IMR-90 (cell line): ENCODE data around the gene MAML2. TPM values are rescaled to one million over a fixed set of nuclear protein-coding genes. Genes with fewer than 3 reads are reported as not detected.

ENCODE experiments used
- ATAC-seq: fragments of 200-7000 bp; cut with Tn5 transposase; 2 replicates; pipeline ENCODE4 v1.9.1; 2020; ENCODE audit warnings: low read depth, mild to moderate bottlenecking, moderate library complexity
- BruUV-seq: library from RNA; stranded (reverse); fragments of 400-500 nt; replicated peaks from 2 replicates; lab custom pipeline; 2021; lab: Mats Ljungman, UMichigan
- CTCF ChIA-PET: fragments of 300-600 bp; formaldehyde crosslinking; extraction: SDS; loops from one replicate; lab custom pipeline; 2021; ENCODE audit warnings: antibody characterized with exemption; lab: Yijun Ruan, JAX
- POLR2A ChIA-PET: fragments of 300-600 bp; sonication (Branson Sonifier 250); formaldehyde crosslinking; loops from one replicate; lab custom pipeline; 2022; ENCODE audit warnings: antibody characterized with exemption; ENCODE audit not compliant: unreplicated experiment; lab: Charles Lee
- DNase-seq: peaks from one replicate; pipeline ENCODE4 v3.0.0; 2013
- H2AFZ ChIP-seq: replicated peaks from 2 replicates; pipeline ENCODE3; 2013; ENCODE audit warnings: low read length, mild to moderate bottlenecking; ENCODE audit not compliant: poor library complexity
- H2AK5ac ChIP-seq: 2 replicates; pipeline ENCODE4 v1.6.1; 2013; ENCODE audit warnings: low read depth, low read length, inconsistent platforms
- H2AK9ac ChIP-seq: replicated peaks from 2 replicates; pipeline ENCODE3; 2013; ENCODE audit warnings: mild to moderate bottlenecking, low read depth, low read length, moderate library complexity; ENCODE audit not compliant: poor library complexity
- H2BK120ac ChIP-seq: 2 replicates; pipeline ENCODE4 v1.6.1; 2013; ENCODE audit warnings: low read depth, low read length, inconsistent platforms
- H2BK15ac ChIP-seq: 3 replicates; pipeline ENCODE4 v1.6.1; 2013; ENCODE audit warnings: low read depth, low read length, inconsistent platforms
- H2BK20ac ChIP-seq: 2 replicates; pipeline ENCODE4 v1.6.1; 2013; ENCODE audit warnings: low read depth, mild to moderate bottlenecking, inconsistent platforms, low read length, moderate library complexity
- H2BK5ac ChIP-seq: 2 replicates; pipeline ENCODE4 v1.6.1; 2013; ENCODE audit warnings: mild to moderate bottlenecking, low read depth, low read length, inconsistent platforms; ENCODE audit not compliant: poor library complexity, severe bottlenecking
- H3K14ac ChIP-seq: replicated peaks from 2 replicates; pipeline ENCODE4 v1.6.1; 2013; ENCODE audit warnings: low read depth, low read length, inconsistent platforms
- H3K18ac ChIP-seq: 2 replicates; pipeline ENCODE4 v1.6.1; 2013; ENCODE audit warnings: low read depth, low read length, control low read depth
- H3K23ac ChIP-seq: 2 replicates; pipeline ENCODE4 v1.6.1; 2013; ENCODE audit warnings: low read depth, low read length, inconsistent platforms
- H3K27ac ChIP-seq: 2 replicates; pipeline ENCODE4 v1.5.1; 2013; ENCODE audit warnings: mild to moderate bottlenecking, control low read depth, low read length; ENCODE audit not compliant: insufficient read depth
- H3K27me3 ChIP-seq: 2 replicates; pipeline ENCODE4 v1.6.1; 2013; ENCODE audit warnings: low read length; ENCODE audit not compliant: control insufficient read depth, insufficient read depth
- H3K36me3 ChIP-seq: 2 replicates; pipeline ENCODE4 v1.6.1; 2013; ENCODE audit warnings: low read length, mixed read lengths; ENCODE audit not compliant: control insufficient read depth, insufficient read depth
- H3K4ac ChIP-seq: 2 replicates; pipeline ENCODE4 v1.6.1; 2013; ENCODE audit warnings: low read depth, low read length, inconsistent platforms
- H3K4me1 ChIP-seq: 2 replicates; pipeline ENCODE4 v1.6.1; 2013; ENCODE audit warnings: low read length, mixed read lengths; ENCODE audit not compliant: control insufficient read depth, insufficient read depth
- H3K4me2 ChIP-seq: 2 replicates; pipeline ENCODE4 v1.6.1; 2013; ENCODE audit warnings: low read depth, mild to moderate bottlenecking, control low read depth, low read length, moderate library complexity
- H3K4me3 ChIP-seq: 2 replicates; pipeline ENCODE4 v1.5.1; 2013; ENCODE audit warnings: low read depth, mild to moderate bottlenecking, control low read depth, low read length, moderate library complexity; ENCODE audit not compliant: insufficient read depth
- H3K56ac ChIP-seq: 2 replicates; pipeline ENCODE4 v1.6.1; 2013; ENCODE audit warnings: low read length, inconsistent platforms; ENCODE audit not compliant: insufficient read depth; ENCODE audit errors: extremely low read depth
- H3K79me1 ChIP-seq, 2 experiments: 2 replicates each; pipeline ENCODE4 v1.6.1; 2013; ENCODE audit warnings: low read length in 2 of 2, inconsistent platforms in 1 of 2, low read depth in 1 of 2
- H3K9ac ChIP-seq: 2 replicates; pipeline ENCODE4 v1.6.1; 2013; ENCODE audit warnings: low read depth, low read length, control low read depth
- H3K9me1 ChIP-seq: 2 replicates; pipeline ENCODE4 v1.6.1; 2013; ENCODE audit warnings: low read length, inconsistent platforms; ENCODE audit not compliant: insufficient read depth
- H3K9me3 ChIP-seq: 2 replicates; pipeline ENCODE4 v1.6.1; 2013; ENCODE audit warnings: low read length; ENCODE audit not compliant: control insufficient read depth, insufficient read depth
- H4K20me1 ChIP-seq: 2 replicates; pipeline ENCODE4 v1.6.1; 2013; ENCODE audit warnings: low read length, inconsistent platforms; ENCODE audit not compliant: insufficient read depth
- H4K5ac ChIP-seq: 2 replicates; pipeline ENCODE4 v1.6.1; 2013; ENCODE audit warnings: mild to moderate bottlenecking, low read depth, low read length, control low read depth
- H4K8ac ChIP-seq, 2 experiments: 2 replicates each; pipeline ENCODE4 v1.6.1; 2013; ENCODE audit warnings: low read depth in 2 of 2, low read length in 2 of 2, control low read depth in 1 of 2, inconsistent platforms in 1 of 2
- H4K91ac ChIP-seq: 2 replicates; pipeline ENCODE4 v1.6.1; 2013; ENCODE audit warnings: low read depth, low read length, inconsistent platforms; ENCODE audit not compliant: insufficient read depth
- CEBPB ChIP-seq: IDR thresholded peaks from 2 replicates; pipeline ENCODE4 v1.6.1; 2012; ENCODE audit warnings: low read depth, low read length, improper control_type of control experiment
- CHD1 ChIP-seq: IDR thresholded peaks from 2 replicates; pipeline ENCODE4 v1.6.1; 2012; ENCODE audit warnings: low read depth, low read length, improper control_type of control experiment
- CTCF ChIP-seq: conservative IDR thresholded peaks from 2 replicates; pipeline ENCODE4 v1.5.1; 2012; ENCODE audit warnings: mild to moderate bottlenecking, low read depth, low read length, improper control_type of control experiment
- ELK1 ChIP-seq: fragments of 150-350 bp; IDR thresholded peaks from 2 replicates; pipeline ENCODE4 v1.6.1; 2016; ENCODE audit warnings: low read depth, mild to moderate bottlenecking, low read length, moderate library complexity, borderline replicate concordance
- MAFK ChIP-seq: IDR thresholded peaks from 2 replicates; pipeline ENCODE4 v1.6.1; 2012; ENCODE audit warnings: low read depth, low read length, improper control_type of control experiment
- NFE2L2 ChIP-seq: fragments of 150-350 bp; IDR thresholded peaks from 2 replicates; pipeline ENCODE4 v1.6.1; 2016; ENCODE audit warnings: low read depth, mild to moderate bottlenecking, low read length
- POLR2A ChIP-seq: IDR thresholded peaks from 2 replicates; pipeline ENCODE4 v1.6.1; 2012; ENCODE audit warnings: mild to moderate bottlenecking, low read depth, low read length
- RCOR1 ChIP-seq: IDR thresholded peaks from 2 replicates; pipeline ENCODE4 v1.6.1; 2012; ENCODE audit warnings: mild to moderate bottlenecking, low read length, improper control_type of control experiment; ENCODE audit not compliant: insufficient replicate concordance
- SMC3 ChIP-seq: fragments of 150-350 bp; IDR thresholded peaks from 2 replicates; pipeline ENCODE4 v1.6.1; 2016; ENCODE audit warnings: low read depth, mild to moderate bottlenecking, antibody characterized with exemption, low read length, moderate library complexity
- USF2 ChIP-seq: fragments of 150-350 bp; IDR thresholded peaks from 2 replicates; pipeline ENCODE4 v1.6.1; 2017; ENCODE audit warnings: mild to moderate bottlenecking, antibody characterized with exemption, low read length, low read depth
- WGBS, 2 experiments: methylation state at CpG; one replicate each; pipeline versions ENCODE4 v1.1.5 to v1.1.7; 2013; ENCODE audit warnings: missing lambda C conversion rate in 2 of 2; ENCODE audit not compliant: insufficient read length in 1 of 2; ENCODE audit errors: extremely low coverage in 2 of 2; 5-methylcytosine and 5-hydroxymethylcytosine counted together
- dilution Hi-C: fragments of 300-500 bp; cut with HindIII; formaldehyde crosslinking; loops from one replicate; pipeline ENCODE4 v1.14.3; 2018; ENCODE audit warnings: low sequenced_read_pairs; ENCODE audit not compliant: unreplicated experiment
- in situ Hi-C: fragments of 300-500 bp; cut with MboI; formaldehyde crosslinking; loops from 3 replicates; pipeline ENCODE4 v1.14.3; 2019; ENCODE audit warnings: low sequenced_read_pairs, inconsistent platforms, mixed read lengths
- intact Hi-C: fragments of 100-400 bp; cut with micrococcal nuclease; formaldehyde crosslinking; loops from 2 replicates; pipeline ENCODE4 v1.10.0; 2022
- polyA plus RNA-seq, 3 experiments: library from polyadenylated mRNA; depleted of rRNA; stranded (reverse); fragments of >200 nt; gene quantifications; 2 replicates each; pipeline ENCODE4 v1.2.3, GENCODE V29; 2012; ENCODE audit warnings: low replicate concordance in 1 of 3
- total RNA-seq: library from RNA; depleted of rRNA; stranded (reverse); fragments of >200 nt; gene quantifications from 2 replicates; pipeline ENCODE4 v1.2.3, GENCODE V29; 2012

The MAML2 gene
- total and polyA plus RNA-seq, 2 of the 4 experiments (the other 2 are of a cell fraction): 15.0 to 19.5 TPM

GRCh38 chr11:96191752-96192151 is 151.2 kb downstream of the MAML2 start:
- Histone ChIP-seq H3K4me1 (peaks cover 18% of the 10 kb centered on the region), H2AK5ac (peak overlapping the region; percentile 50; the same call in 1 of the 2 replicates), H2BK5ac (no peak overlapping the region), H2BK15ac (no peak overlapping the region), H3K36me3 (no peaks in the 10 kb centered on the region), H2BK120ac (no peak overlapping the region), H3K4me3 (no peak overlapping the region), H3K56ac (no peak overlapping the region), H2AFZ (no peak overlapping the region), H3K18ac (no peak overlapping the region), H3K4me2 (no peak overlapping the region), H4K8ac (no peak overlapping the region), H3K9me3 (no peaks in the 10 kb centered on the region), H4K20me1 (no peaks in the 10 kb centered on the region), H3K9ac (no peak overlapping the region), H3K27ac (no peak overlapping the region), H3K23ac (no peak overlapping the region), H4K5ac (no peak overlapping the region), H3K4ac (no peak overlapping the region), H4K91ac (no peak overlapping the region), H2BK20ac (no peak overlapping the region; the same call in 1 of the 2 replicates), H3K9me1 (no peaks in the 10 kb centered on the region; the same call in 1 of the 2 replicates), H2AK9ac (no peak overlapping the region), H3K79me1 (peaks cover 24 to 50% of the 10 kb centered on the region in 2 experiments), H3K14ac (peak overlapping the region; percentile 21; the same call in 1 of the 2 replicates), H3K27me3 (no peaks in the 10 kb centered on the region)
- DNase-seq (peak; percentile 24), ATAC-seq (no peak)
- no TSS peak for BruUV-seq
- ChIA-PET CTCF (no interaction called here), POLR2A (interaction anchor here (0.8 kb wide), 1 partner anchor 22 kb away, joined by 3 read pairs; no protein-coding TSS in a partner anchor)
- in situ Hi-C loops (no loop called here), intact Hi-C loops (no loop called here), dilution Hi-C loops (no loop called here)
- TF ChIP-seq ELK1: no peak
- TF ChIP-seq MAFK: no peak
- TF ChIP-seq RCOR1: no peak
- TF ChIP-seq POLR2A: no peak
- no peak for TF ChIP-seq CEBPB
- TF ChIP-seq CHD1: no peak
- TF ChIP-seq NFE2L2: no peak
- no peak for TF ChIP-seq SMC3
- no peak for TF ChIP-seq USF2
- TF ChIP-seq CTCF: no peak
- no CpG with 5 or more reads among the region's 4 CpGs for WGBS, 2 experiments
